Subcutaneous adipose tissue (tissue), 4 donors: ENCODE measurements around the gene SLC35F3. TPM values are rescaled to one million over a fixed set of nuclear protein-coding genes. Genes with fewer than 3 reads are reported as not detected.

Experiments
- total RNA-seq, 4 donors: library from RNA; depleted of rRNA; stranded (reverse); fragments of >200 nt; gene quantifications; one replicate each; pipeline ENCODE4 v1.1.0, GENCODE V29; 2016
- TF ChIP-seq, protein P1 (sequence below): fragments of 450-650 bp; IDR thresholded peaks from one replicate; pipeline ENCODE4 v1.5.1; 2016; ENCODE audit warnings: low read depth, mild to moderate bottlenecking, control low read depth, antibody characterized with exemption, moderate library complexity

SLC35F3 gene
- total RNA-seq, 4 donors from 2014 or later, result 0.44 TPM; not detected in 3

DNA sequence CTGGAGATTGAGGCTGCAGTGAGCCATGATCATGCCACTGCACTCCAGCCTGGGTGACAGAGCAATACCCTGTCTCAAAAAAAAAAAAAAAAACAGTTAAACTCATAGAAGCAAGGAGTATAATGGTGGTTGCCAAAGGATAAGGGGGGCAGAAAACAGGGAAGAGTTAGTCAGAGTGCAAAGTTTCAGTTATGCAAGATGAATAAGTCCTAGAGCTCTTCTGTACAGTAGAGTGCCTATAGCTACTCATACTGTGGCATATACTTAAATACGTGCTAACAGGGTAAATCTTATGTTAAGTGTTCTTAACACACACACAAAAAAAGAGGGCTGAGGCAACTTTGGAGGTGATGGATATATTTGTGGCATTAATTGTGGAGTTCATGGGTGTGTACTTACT, 393.2 kb downstream of the SLC35F3 start:
- TF ChIP-seq, protein P1, sequence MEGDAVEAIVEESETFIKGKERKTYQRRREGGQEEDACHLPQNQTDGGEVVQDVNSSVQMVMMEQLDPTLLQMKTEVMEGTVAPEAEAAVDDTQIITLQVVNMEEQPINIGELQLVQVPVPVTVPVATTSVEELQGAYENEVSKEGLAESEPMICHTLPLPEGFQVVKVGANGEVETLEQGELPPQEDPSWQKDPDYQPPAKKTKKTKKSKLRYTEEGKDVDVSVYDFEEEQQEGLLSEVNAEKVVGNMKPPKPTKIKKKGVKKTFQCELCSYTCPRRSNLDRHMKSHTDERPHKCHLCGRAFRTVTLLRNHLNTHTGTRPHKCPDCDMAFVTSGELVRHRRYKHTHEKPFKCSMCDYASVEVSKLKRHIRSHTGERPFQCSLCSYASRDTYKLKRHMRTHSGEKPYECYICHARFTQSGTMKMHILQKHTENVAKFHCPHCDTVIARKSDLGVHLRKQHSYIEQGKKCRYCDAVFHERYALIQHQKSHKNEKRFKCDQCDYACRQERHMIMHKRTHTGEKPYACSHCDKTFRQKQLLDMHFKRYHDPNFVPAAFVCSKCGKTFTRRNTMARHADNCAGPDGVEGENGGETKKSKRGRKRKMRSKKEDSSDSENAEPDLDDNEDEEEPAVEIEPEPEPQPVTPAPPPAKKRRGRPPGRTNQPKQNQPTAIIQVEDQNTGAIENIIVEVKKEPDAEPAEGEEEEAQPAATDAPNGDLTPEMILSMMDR, result no peak

DNA sequence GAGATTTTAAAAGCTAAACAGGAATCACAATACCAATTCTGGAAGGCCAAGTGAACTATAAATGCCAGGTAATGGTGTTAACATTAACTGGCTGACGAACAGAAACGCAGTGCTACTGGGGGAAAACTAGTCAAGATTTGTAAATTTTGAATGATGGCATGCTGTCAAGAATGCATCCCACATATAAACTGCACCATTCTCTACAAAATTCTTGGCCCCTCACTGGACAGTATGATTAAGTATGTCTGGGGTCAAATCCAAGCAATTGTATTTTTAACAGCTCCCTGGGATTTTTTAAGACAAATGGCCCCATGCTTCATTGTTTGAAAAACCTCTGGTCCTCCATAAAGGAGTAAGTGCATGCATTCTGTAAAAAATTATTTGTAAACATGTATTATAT, 395.6 kb downstream of the SLC35F3 start:
- TF ChIP-seq, protein P1, result no peak

DNA sequence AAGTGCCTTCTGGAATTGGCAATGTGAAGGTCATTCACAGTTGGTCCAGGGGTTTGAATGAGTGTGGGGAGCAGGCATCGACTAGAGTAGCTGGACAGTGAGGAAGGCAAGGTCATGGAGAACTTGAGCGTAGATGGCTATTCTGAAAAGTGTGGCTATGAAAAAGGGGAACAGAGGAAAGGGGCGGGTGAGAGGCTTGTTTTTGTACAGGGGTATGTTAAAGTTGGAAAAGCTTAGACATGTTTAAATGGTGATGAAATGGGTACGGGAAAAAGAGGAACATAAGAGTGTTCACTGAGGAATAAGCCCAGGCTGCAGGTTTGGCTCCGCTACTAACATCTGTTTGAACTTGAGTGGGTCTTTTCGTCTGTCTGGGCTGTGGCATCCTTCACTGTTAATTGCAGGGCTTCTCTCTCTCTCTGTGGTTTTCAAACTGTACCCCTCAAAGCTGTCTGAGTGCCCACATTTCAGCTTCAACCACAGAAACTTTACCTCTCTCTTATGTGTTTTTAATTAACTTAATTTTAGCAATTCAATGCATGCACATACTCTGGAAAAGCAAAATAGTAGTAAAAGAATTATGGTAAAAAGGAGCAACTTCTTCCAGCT, 398.0 kb downstream of the SLC35F3 start:
- TF ChIP-seq, protein P1, result no peak

DNA sequence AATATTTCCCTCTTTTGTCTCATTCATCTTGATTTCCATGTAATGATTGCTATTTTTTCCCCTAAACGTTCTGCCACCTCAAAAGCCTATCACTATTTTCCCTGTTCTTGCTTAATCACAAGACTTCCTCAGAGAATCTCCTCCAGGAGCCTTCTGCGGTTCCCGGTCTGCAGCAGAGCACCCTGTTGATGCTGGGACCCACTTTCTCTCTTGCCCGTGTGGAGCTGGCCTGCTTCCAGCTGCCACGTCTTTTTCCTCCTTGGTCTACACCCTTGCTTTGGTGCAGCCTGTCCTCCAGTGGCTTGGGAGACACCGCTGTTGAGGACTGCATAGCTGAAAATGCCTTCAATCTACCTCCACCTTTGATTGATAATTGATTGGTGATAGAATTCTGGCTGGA, 398.8 kb downstream of the SLC35F3 start:
- TF ChIP-seq, protein P1, result no peak

DNA sequence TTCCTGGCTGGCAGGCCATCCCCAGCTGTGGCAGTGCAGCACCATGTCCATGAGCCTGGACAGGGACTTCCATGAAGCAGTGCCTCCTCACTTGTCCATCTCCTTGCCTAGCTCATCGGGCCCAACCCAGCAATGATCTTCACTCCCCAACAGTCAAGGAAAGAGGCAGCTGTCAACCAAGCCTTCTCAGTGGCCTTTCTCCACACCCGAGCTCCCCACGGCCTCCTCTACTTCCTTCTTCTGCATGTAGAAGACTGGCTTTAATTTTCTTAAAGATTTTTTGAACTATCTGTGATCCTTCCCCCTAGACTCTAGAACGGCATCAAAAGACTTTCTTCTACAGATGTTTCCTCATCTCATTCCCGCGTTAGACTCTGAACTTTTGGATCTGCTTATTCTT, 403.2 kb downstream of the SLC35F3 start:
- TF ChIP-seq, protein P1, result no peak

DNA sequence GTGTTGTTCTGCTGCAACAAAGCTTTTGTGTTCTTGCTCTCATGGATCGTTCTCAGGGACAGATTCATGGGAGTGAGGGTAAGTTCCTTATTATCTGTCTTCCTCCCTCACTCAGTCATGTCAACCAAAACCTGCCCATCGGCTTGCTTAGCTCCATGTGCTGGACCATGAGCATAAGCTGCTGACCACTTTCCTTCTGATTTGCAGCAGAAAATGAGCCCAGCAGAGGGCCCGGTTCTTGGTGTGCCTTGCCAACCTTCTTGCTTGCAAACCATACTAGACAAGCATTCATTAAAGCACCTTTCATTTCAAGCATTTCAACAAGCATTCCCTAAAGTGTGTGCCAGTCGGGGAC, 404.7 kb downstream of the SLC35F3 start:
- TF ChIP-seq, protein P1, result no peak

DNA sequence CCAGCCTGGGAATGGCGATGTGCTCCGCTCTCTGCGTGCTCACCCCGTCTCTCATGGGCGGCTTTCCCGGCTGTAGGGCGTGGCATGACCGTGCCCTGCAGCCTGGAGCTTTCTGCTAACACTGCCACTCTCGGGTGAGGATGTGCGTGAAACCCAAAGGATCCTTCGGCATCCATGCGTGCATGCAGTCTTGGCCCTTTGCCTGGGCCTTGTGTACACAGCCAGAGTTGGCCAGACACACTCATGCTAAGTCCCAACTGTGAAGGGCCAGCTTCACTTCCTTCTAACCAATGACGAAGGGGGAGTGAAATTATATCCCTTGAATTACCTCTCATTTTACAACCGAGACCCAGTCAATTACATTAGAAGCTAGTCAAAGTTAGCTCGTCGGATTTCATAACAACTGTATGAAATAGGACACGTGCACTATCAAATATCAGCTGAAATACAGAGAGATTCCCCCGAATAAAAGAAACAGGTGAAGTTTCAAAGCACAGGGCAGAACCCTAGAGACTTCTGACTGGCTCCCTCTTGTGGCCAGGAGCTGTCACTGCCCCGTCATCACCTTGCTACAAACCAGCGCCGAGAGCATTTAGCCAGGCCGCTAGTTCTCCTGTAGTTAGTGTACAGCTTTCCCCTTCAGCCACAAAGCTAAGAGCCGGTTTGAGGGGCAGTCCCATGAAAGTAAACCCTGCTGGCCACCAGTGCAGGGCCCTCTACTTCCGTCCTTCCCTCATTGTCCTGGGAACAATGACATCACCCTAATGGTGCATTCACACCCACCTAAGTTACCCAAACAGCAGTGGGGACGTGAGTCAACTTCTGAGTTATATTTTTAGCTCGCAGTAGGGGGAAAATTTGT, 405.4 kb downstream of the SLC35F3 start:
- TF ChIP-seq, protein P1, result no peak
